HFFc6 (cell line): Measurements from ENCODE around the gene MRPL36. TPM values are rescaled to one million over a fixed set of nuclear protein-coding genes. Genes with fewer than 3 reads are reported as not detected.

Experiments
- DNase-seq: peaks from one replicate; pipeline ENCODE4 v3.0.0-alpha.2; 2018
- H3K27ac Mint-ChIP-seq: 2 replicates; pipeline ENCODE4 v1.8.0; 2020; ENCODE audit warnings: mild to moderate bottlenecking, mixed read lengths
- H3K27me3 Mint-ChIP-seq: 2 replicates; pipeline ENCODE4 v1.8.0; 2021; ENCODE audit warnings: mild to moderate bottlenecking, moderate library complexity, mixed read lengths; ENCODE audit not compliant: insufficient read depth
- H3K36me3 Mint-ChIP-seq: 2 replicates; pipeline ENCODE4 v1.8.0; 2021; ENCODE audit warnings: low read depth, mixed read lengths
- H3K4me1 Mint-ChIP-seq: 2 replicates; pipeline ENCODE4 v1.8.0; 2020; ENCODE audit warnings: low read depth, mixed read lengths
- H3K4me3 Mint-ChIP-seq: 2 replicates; pipeline ENCODE4 v1.8.0; 2020; ENCODE audit warnings: mild to moderate bottlenecking, moderate library complexity, mixed read lengths
- H3K9me3 Mint-ChIP-seq: 2 replicates; pipeline ENCODE4 v1.8.0; 2020; ENCODE audit warnings: mild to moderate bottlenecking, mixed read lengths
- CTCF ChIP-seq: fragments of 200-600 bp; sonication (generic); IDR thresholded peaks from 2 replicates; pipeline ENCODE4 v1.5.0; 2021; ENCODE audit warnings: antibody characterized with exemption, mild to moderate bottlenecking
- total RNA-seq, 6 experiments: library from RNA; stranded (reverse); fragmentation: NEBNext Ultra II Directional; extraction: Animal tissue kit (Norgen Biotek cat#: 25700); gene quantifications; 2 replicates in 1 of 6; 3 replicates in 5 of 6; pipeline ENCODE4 v1.2.3, GENCODE V29; 2021

The MRPL36 gene
- total RNA-seq, 6 experiments from 2014 or later, result 67.8 to 87.1 (median 74.9) TPM

- H3K4me3 Mint-ChIP-seq, result no peak overlapping the region
- no peak overlapping the region for H3K27ac Mint-ChIP-seq
- peaks cover 10% of the 10 kb centered on the region for H3K4me1 Mint-ChIP-seq
- no peaks in the 10 kb centered on the region for H3K36me3 Mint-ChIP-seq
- no peaks in the 10 kb centered on the region for H3K9me3 Mint-ChIP-seq
- TF ChIP-seq CTCF, result no peak
- H3K27me3 Mint-ChIP-seq, result peaks cover 19% of the 10 kb centered on the region
- no peak for DNase-seq
These were observed 30.5 kb downstream of the MRPL36 start for GRCh38 chr5:1769017-1769640.

GRCh38 chr5:1768283-1769000 lies 31.2 kb downstream of the MRPL36 start:
- TF ChIP-seq CTCF, result no peak
- Mint-ChIP-seq H3K4me1 (peaks cover 16% of the 10 kb centered on the region), H3K27ac (no peak overlapping the region), H3K4me3 (no peak overlapping the region), H3K9me3 (no peaks in the 10 kb centered on the region), H3K36me3 (no peaks in the 10 kb centered on the region), H3K27me3 (peaks cover 17% of the 10 kb centered on the region)
- DNase-seq, result no peak

- no peaks in the 10 kb centered on the region for H3K36me3 Mint-ChIP-seq
- peaks cover 16% of the 10 kb centered on the region for H3K4me1 Mint-ChIP-seq
- peaks cover 16% of the 10 kb centered on the region for H3K27me3 Mint-ChIP-seq
- H3K9me3 Mint-ChIP-seq, result no peaks in the 10 kb centered on the region
- no peak overlapping the region for H3K4me3 Mint-ChIP-seq
- TF ChIP-seq CTCF, result no peak
- H3K27ac Mint-ChIP-seq, result no peak overlapping the region
- DNase-seq, result no peak
These were observed 31.9 kb downstream of the MRPL36 start for GRCh38 chr5:1767524-1768282.

- H3K27ac Mint-ChIP-seq, result no peak overlapping the region
- no peak overlapping the region for H3K4me3 Mint-ChIP-seq
- peaks cover 16% of the 10 kb centered on the region for H3K4me1 Mint-ChIP-seq
- H3K36me3 Mint-ChIP-seq, result no peaks in the 10 kb centered on the region
- no peak for TF ChIP-seq CTCF
- DNase-seq, result no peak
- no peaks in the 10 kb centered on the region for H3K9me3 Mint-ChIP-seq
- peaks cover 10% of the 10 kb centered on the region for H3K27me3 Mint-ChIP-seq
These were observed 33.8 kb downstream of the MRPL36 start for GRCh38 chr5:1765880-1766235.

- Mint-ChIP-seq H3K4me1 (peaks cover 16% of the 10 kb centered on the region), H3K27me3 (peaks cover 10% of the 10 kb centered on the region)
- DNase-seq, result no peak
These were observed 34.3 kb downstream of the MRPL36 start for GRCh38 chr5:1765141-1765879.

More at GRCh38 chr5:1765141-1765879, 34.3 kb downstream of the MRPL36 start:
- H3K4me3 Mint-ChIP-seq, result no peak overlapping the region
- H3K9me3 Mint-ChIP-seq, result no peaks in the 10 kb centered on the region
- no peaks in the 10 kb centered on the region for H3K36me3 Mint-ChIP-seq
- no peak overlapping the region for H3K27ac Mint-ChIP-seq
- TF ChIP-seq CTCF, result no peak
